Left ventricle myocardium inferior (tissue), 1 donor: ENCODE data around the gene ZNF518B. TPM values are rescaled to one million over a fixed set of nuclear protein-coding genes. Genes with fewer than 3 reads are reported as not detected.

Experiments used
- DNase-seq: peaks from one replicate; pipeline ENCODE4 v3.0.0-alpha.2; 2020
- H3K27ac ChIP-seq: fragments of 200-600 bp; replicated peaks from 2 replicates; pipeline ENCODE4 v1.8.0; 2021
- H3K27me3 ChIP-seq: fragments of 200-600 bp; 2 replicates; pipeline ENCODE4 v1.8.0; 2021; ENCODE audit warnings: low read depth
- H3K36me3 ChIP-seq: fragments of 200-600 bp; 2 replicates; pipeline ENCODE4 v1.8.0; 2021
- H3K4me1 ChIP-seq: fragments of 200-600 bp; 2 replicates; pipeline ENCODE4 v1.8.0; 2021
- H3K4me3 ChIP-seq: fragments of 200-600 bp; 2 replicates; pipeline ENCODE4 v1.8.0; 2021; ENCODE audit warnings: mild to moderate bottlenecking, moderate library complexity
- H3K9me3 ChIP-seq: fragments of 200-600 bp; replicated peaks from 2 replicates; pipeline ENCODE4 v1.8.0; 2021
- CTCF ChIP-seq: fragments of 200-600 bp; IDR thresholded peaks from 2 replicates; pipeline ENCODE4 v1.8.0; 2021; ENCODE audit warnings: antibody characterized with exemption, mild to moderate bottlenecking, borderline replicate concordance
- intact Hi-C: fragments of 100-400 bp; cut with micrococcal nuclease; formaldehyde crosslinking; loops from one replicate; pipeline ENCODE4 v1.11.0; 2022
- long read RNA-seq: library from polyadenylated mRNA; unstranded; transcript quantifications from one replicate; pipeline ENCODE4 v2.0.0, GENCODE V29; 2021
- total RNA-seq: library from RNA; stranded (reverse); fragmentation: NEBNext Ultra II Directional; extraction: Animal tissue kit (Norgen Biotek cat#: 25700); gene quantifications from one replicate; pipeline ENCODE4 v1.2.1, GENCODE V29; 2021
- donor health status: DM: no; HTN: yes; CAD: no; lungs with severe emphysema.

Gene ZNF518B, protein sequence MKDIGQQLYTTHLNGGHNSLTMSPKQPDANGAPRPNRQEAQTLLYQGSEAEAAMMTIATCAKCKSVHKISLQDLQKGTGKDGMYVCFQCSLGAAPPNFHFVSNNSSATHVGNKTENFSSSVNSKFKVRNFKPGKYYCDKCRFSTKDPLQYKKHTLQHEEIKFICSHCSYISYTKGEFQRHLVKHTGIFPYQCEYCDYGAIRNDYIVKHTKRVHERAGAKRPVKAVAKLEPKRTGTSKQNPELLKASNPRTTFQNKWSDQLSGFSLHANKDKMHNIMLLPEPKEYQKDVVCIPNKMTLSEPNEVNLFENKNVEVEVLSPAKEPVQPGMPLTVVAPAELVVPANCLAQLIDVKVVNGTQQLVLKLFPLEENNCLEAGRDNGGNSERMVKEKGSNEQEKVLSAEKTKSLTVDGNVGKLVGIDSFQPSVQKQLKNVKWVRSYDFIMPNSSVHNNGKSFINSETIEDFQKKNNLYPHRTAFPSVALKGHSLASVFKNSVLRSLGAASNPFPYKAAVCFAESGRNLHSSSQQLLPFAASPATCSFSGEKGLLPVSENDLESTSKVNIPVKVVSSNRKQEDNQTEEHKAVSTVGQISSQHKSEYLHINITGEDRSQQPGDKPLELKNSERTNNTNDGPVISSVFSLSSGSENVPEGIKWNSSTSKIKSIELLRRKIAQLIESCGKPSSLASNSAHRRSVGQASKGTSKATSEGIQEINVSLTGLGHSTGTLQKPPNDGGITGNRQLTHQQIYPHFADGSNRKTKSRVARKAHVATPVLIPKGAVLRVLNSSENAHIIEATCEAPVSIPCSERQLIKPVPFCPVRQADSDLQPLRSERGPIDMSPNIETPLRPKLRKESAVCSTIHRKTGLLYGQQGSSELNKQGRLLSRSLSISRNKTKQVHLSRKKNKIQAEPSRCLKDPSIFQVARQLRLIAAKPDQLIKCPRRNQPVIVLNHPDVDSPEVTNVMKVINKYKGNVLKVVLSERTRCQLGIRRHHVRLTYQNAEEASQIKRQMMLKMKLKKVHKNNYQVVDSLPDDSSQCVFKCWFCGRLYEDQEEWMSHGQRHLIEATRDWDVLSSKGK
- 21.7 TPM for total RNA-seq
- long read RNA-seq, full-length matches to known transcripts = 20 of 28 reads
- long read RNA-seq, partial matches to known transcripts = 0 of 28 reads
- long read RNA-seq, other reads (novel, unspliced or antisense) = 8 of 28 reads

GRCh38 chr4:10457255-10457801 is at the start of gene ZNF518B:
Gene ZNF518B, minus strand, starts transcription at chr4:10457426. Its CDS starts 11,098 bp downstream, at chr4:10446328.
- Histone ChIP-seq H3K4me3 (peak within 1 kb of the TSS; percentile 70), H3K27ac (peak within 1 kb of the TSS; percentile 69), H3K9me3 (peaks cover under 1% of the 10 kb centered on the region), H3K27me3 (peaks cover 35% of the 10 kb centered on the region), H3K4me1 (peaks cover 32% of the 10 kb centered on the region), H3K36me3 (peaks cover 23% of the 10 kb centered on the region)
- DNase-seq = peak; percentile 60
- intact Hi-C loops = no loop called here
- no peak for TF ChIP-seq CTCF

- no peak overlapping the region for H3K27ac ChIP-seq
- no peaks in the 10 kb centered on the region for H3K36me3 ChIP-seq
- no peak for TF ChIP-seq CTCF
- DNase-seq = no peak
- H3K27me3 ChIP-seq = no peaks in the 10 kb centered on the region
- no peaks in the 10 kb centered on the region for H3K4me1 ChIP-seq
- no peaks in the 10 kb centered on the region for H3K9me3 ChIP-seq
- H3K4me3 ChIP-seq = no peak overlapping the region
- intact Hi-C loops = no loop called here
These were observed 48.9 kb upstream of the ZNF518B start for GRCh38 chr4:10506077-10506476.

DNA sequence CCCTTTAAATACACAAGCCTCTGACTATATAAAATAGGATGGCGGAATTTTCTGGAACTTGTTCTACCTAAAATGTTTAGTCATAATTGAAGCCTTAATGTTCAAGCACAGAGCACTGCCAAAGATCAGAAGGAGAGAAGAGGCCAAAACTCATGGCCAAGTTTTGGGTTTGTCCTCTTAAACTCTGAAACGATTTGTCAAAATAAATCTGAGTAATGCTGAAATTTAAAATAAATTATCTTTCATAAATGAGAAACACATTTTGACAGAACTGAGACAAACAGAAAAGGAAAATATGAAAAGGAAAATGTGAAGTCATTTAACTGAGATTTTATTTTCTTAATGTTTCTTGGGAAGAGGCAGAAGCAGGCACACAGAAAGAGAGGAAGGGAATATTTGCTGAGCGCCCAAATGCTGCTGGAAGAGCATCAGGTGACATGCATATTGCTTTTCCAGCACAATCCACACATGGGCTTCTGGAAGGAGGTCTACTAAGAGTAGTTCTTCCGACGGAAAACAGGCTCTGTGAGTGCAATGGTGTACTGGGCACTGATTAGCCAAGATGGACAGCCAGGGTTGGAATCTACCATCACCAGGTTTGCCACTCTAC is 47.4 kb upstream of the ZNF518B start:
- no peak overlapping the region for H3K27ac ChIP-seq
- intact Hi-C loops = no loop called here
- H3K9me3 ChIP-seq = no peaks in the 10 kb centered on the region
- TF ChIP-seq CTCF = no peak
- DNase-seq = no peak
- no peak overlapping the region for H3K4me3 ChIP-seq
- no peaks in the 10 kb centered on the region for H3K4me1 ChIP-seq
- no peaks in the 10 kb centered on the region for H3K36me3 ChIP-seq
- no peaks in the 10 kb centered on the region for H3K27me3 ChIP-seq

DNA sequence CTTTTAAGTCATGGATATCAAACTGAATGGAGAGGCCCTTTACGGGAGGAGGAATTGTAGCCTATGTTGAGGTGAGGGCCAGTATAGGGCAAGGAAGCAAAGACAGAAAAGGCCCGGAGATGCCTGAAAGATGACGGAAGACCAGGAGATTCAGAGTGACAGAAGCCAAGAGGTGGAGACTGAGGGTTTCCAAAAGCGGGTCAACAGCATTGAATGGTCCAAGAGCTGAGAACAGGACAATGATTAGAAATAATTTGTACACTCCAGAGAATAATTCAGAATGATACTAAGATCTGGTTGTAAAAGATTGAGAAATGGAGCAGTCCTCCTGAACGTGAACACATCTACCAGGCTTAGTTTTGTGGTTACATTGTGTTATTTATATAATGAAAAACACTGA is 45.5 kb upstream of the ZNF518B start:
- intact Hi-C loops = no loop called here
- no peaks in the 10 kb centered on the region for H3K9me3 ChIP-seq

More for the DNA sequence above, 45.5 kb upstream of the ZNF518B start:
- TF ChIP-seq CTCF = no peak
- Histone ChIP-seq H3K27me3 (no peaks in the 10 kb centered on the region), H3K36me3 (no peaks in the 10 kb centered on the region), H3K27ac (no peak overlapping the region), H3K4me3 (no peak overlapping the region), H3K4me1 (no peaks in the 10 kb centered on the region)
- no peak for DNase-seq
